HG02571 (cell line): ENCODE measurements around the gene PLXDC2.
"Not testable (repeated sequence)": the region's sequence is repeated elsewhere in the genome, so short reads cannot be mapped to it uniquely, and the experiment has no call there.

ENCODE experiments used
- ATAC-seq: cut with Tn5 transposase; IDR thresholded peaks from one replicate; pipeline ENCODE4 v1.9.1; 2021; ENCODE audit warnings: mild to moderate bottlenecking, moderate library complexity; ENCODE audit not compliant: unreplicated experiment

The PLXDC2 gene

GRCh38 chr10:20162123-20162522, 345.9 kb downstream of the PLXDC2 start:
- no peak for ATAC-seq

GRCh38 chr10:20166096-20166675, 350.0 kb downstream of the PLXDC2 start:
- no peak for ATAC-seq

GRCh38 chr10:20170661-20171060, 354.4 kb downstream of the PLXDC2 start:
- no peak for ATAC-seq

GRCh38 chr10:20173046-20173445, 356.8 kb downstream of the PLXDC2 start:
- no peak for ATAC-seq

GRCh38 chr10:20175719-20176118, 359.5 kb downstream of the PLXDC2 start:
- ATAC-seq: no peak

- ATAC-seq: no peak
These were observed 364.5 kb downstream of the PLXDC2 start for GRCh38 chr10:20180766-20181165.

GRCh38 chr10:20181434-20181833, 365.2 kb downstream of the PLXDC2 start:
- no peak for ATAC-seq

- no peak for ATAC-seq
These were observed 368.9 kb downstream of the PLXDC2 start for GRCh38 chr10:20185116-20185515.

- ATAC-seq: not testable (repeated sequence)
These were observed 375.2 kb downstream of the PLXDC2 start for GRCh38 chr10:20191392-20191791.

GRCh38 chr10:20195076-20195475, 378.8 kb downstream of the PLXDC2 start:
- no peak for ATAC-seq

- ATAC-seq: no peak
These were observed 384.5 kb downstream of the PLXDC2 start for GRCh38 chr10:20200758-20201157.

- no peak for ATAC-seq
These were observed 386.1 kb downstream of the PLXDC2 start for GRCh38 chr10:20202337-20202736.

GRCh38 chr10:20207653-20208052, 391.4 kb downstream of the PLXDC2 start:
- no peak for ATAC-seq

- ATAC-seq: not testable (repeated sequence)
These were observed 392.9 kb downstream of the PLXDC2 start for GRCh38 chr10:20209098-20209497.

GRCh38 chr10:20215547-20216152, 399.4 kb downstream of the PLXDC2 start:
- no peak for ATAC-seq

GRCh38 chr10:20221356-20221755, 405.1 kb downstream of the PLXDC2 start:
- ATAC-seq: no peak

GRCh38 chr10:20228729-20229128, 412.5 kb downstream of the PLXDC2 start:
- no peak for ATAC-seq

- no peak for ATAC-seq
These were observed 416.0 kb downstream of the PLXDC2 start for GRCh38 chr10:20232079-20232705.

GRCh38 chr10:20233423-20233822, 417.2 kb downstream of the PLXDC2 start:
- ATAC-seq: no peak

- ATAC-seq: no peak
These were observed 418.3 kb downstream of the PLXDC2 start for GRCh38 chr10:20234579-20234978.

- no peak for ATAC-seq
These were observed 420.9 kb downstream of the PLXDC2 start for GRCh38 chr10:20237091-20237570.

- no peak for ATAC-seq
These were observed 421.4 kb downstream of the PLXDC2 start for GRCh38 chr10:20237586-20237985.
